GM12872 (cell line): ENCODE data around the gene MAP4K4.

Experiments
- TF ChIP-seq, protein P1 (sequence below): IDR thresholded peaks from 3 replicates; pipeline ENCODE4 v1.5.1; 2011; ENCODE audit warnings: low read depth, mild to moderate bottlenecking, low read length, moderate library complexity; ENCODE audit not compliant: insufficient read depth

MAP4K4 gene

DNA sequence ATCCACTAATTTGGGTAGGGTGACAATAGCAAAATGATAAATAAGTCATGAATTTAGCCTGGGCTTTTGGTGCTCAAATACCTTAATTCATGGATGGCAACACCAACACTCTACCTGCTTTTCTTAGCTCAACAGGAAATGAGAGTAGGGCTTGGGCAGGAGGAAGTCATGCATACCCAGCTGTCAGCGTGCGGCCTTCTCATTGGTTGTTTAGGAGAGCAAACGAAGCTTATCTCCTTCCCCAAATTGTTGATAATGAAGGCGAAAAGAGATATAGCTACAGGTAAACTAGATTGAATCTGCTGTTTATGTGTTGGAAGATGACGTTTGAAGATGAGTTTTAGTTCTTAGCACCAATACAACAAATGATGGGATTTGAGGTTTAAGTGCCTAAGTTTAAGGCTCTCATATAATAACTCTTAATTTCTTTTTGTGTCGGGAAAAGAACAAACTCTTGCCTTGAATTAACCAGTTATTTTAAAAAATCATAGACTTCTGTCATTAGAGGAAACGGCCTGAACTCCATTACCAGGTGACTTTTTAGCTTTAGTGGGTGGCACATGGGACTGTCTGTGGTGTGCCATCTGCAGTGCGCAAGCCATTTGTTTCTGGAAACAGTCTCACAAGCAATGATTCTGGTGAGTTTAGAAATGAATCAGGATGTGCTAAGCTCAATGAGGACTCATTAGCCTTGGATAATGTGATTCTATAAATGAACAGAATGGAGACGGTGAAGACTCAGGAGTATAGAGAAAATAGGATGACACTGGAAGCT, 19.8 kb downstream of the MAP4K4 start:
- TF ChIP-seq, protein P1, sequence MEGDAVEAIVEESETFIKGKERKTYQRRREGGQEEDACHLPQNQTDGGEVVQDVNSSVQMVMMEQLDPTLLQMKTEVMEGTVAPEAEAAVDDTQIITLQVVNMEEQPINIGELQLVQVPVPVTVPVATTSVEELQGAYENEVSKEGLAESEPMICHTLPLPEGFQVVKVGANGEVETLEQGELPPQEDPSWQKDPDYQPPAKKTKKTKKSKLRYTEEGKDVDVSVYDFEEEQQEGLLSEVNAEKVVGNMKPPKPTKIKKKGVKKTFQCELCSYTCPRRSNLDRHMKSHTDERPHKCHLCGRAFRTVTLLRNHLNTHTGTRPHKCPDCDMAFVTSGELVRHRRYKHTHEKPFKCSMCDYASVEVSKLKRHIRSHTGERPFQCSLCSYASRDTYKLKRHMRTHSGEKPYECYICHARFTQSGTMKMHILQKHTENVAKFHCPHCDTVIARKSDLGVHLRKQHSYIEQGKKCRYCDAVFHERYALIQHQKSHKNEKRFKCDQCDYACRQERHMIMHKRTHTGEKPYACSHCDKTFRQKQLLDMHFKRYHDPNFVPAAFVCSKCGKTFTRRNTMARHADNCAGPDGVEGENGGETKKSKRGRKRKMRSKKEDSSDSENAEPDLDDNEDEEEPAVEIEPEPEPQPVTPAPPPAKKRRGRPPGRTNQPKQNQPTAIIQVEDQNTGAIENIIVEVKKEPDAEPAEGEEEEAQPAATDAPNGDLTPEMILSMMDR: no peak

DNA sequence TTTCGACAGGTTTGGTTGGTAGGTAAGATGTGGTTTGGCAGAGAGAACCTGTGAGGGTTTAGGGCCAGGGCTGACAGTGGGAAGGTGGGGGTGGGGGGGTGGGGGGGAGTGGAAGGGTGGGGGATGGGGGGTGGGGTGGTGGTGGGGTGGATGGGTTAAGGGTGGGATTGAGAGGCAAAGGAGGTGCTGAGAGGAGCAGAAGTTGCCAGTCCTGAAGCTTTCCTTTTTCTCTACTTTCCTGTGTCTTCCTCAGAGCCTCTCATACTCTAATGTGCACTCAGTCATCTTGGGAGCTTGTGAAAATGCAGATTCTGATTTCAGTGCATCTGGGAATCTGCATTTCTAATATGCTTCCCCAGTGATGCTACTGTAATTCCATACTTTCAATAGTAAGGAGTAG, 21.0 kb downstream of the MAP4K4 start:
- TF ChIP-seq, protein P1: no peak

DNA sequence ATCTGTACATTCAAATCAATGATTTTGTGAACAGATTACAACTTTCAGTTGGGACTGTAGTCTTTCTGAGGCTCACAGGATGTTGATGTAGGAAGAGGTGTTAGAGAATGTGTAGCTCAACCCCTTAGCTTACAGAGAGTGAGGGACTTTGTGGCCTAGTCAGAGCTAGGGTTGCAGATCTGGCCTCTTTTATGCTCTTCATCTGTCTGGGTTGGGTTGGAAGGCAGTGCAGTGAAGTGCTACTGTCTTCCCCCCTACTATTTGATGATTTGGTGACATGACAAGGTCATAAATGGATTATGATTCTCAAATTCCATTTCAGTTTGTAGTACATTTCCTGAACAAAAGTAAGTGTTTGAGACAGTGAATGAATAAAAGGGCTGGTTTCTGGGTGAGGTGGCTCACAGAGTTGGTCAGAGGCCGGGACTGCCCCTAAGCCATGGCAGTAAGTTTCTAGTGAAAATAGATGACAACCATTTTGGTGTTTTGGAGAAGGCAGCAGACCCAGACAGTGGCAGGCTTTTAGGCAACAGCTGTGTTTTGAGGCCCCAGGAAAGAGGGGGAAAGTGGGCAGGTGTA, 21.6 kb downstream of the MAP4K4 start:
- TF ChIP-seq, protein P1: no peak

DNA sequence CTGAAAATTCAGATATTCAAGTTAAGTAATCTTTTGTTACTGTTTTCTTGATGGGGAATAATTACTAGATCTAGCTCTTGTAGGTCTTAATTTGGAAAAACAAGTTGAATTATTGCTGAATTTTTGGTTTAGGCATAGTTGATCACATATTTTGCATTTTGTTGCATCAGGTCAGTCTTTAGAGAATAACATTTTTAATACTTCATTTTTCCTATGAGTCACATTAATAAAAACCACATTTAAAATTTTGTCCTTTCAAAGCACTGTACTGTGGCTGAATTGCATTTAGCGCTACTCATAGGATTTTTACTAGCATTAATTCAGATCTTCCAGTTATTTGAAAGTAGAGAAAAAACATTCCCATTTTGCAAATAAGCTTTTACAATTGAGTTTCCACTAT, 23.2 kb downstream of the MAP4K4 start:
- TF ChIP-seq, protein P1: no peak

DNA sequence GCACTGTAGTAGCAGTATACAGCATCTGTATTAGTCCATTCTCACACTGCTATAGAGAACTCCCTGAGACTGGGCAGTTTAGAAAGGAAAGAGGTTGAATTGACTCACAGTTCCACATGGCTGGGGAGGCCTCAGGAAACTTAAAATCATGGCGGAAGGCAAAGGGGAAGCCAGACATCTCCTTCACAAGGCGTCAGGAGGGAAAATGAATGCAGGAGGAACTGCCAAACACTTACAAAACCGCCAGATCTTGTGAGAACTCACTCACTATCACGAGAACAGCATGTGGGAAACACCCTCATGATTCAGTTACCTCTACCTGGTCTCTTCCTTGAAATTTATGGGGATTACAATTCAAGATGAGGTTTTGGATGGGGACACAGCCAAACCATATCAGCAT, 25.4 kb downstream of the MAP4K4 start:
- TF ChIP-seq, protein P1: no peak

DNA sequence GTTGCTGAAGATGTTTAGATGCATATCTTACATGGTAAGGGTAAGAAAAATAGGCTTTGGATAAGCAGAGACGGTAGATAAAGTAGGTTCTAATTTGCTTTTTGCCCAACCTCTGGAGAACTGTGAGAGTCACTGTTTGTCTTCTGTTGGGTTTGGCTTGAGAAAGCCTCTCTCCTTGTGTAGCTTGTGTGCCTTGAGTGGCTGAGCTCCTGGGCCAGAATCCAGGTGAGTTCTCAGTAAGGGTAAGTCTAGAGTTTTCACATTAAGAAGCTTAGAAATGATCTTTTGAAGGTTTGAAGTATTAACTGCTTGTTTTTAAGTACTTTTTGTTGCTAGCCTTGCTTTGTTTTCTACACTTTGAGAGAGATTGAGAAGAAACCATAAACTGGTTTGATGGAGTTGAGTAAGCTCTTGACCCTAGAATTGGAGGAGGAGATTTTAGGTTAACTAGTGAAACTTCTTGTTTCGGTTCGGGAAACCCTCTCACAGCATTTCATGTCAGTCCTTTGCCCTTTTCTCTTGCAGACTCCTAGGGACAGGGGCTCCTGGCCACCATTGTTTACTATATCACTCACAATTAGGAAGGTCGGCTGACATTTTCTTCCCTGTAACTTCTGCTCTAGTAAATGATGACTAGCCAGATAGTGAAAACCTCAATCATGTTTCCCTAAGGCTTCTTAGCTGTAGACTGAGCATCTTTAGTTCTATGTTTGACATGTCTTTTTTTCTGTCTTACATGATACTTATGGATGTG, 26.0 kb downstream of the MAP4K4 start:
- TF ChIP-seq, protein P1: no peak

DNA sequence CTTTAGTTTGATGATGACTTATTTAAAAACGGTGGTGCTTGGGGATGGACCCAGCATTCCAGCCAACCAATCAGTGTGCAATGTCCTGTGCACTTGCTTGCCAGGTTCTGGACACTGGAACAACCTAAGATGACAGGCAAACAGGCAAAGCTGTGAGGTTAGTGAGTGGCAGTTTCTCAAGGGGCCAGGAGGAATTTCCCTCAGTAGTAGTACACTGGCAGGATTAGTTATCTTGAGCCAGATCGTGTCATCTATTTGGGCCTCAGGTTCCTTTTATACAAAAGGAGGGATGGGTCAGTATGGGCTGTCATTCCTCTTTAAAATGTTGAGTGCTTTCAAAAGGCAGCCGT, 26.6 kb downstream of the MAP4K4 start:
- TF ChIP-seq, protein P1: no peak
